ENCODE results near the gene COX7A1. TPM values are rescaled to one million over a fixed set of nuclear protein-coding genes. Genes with fewer than 3 reads are reported as not detected.

The COX7A1 gene
- total RNA-seq, 1 experiment from 2014 or later, result not detected

DNA sequence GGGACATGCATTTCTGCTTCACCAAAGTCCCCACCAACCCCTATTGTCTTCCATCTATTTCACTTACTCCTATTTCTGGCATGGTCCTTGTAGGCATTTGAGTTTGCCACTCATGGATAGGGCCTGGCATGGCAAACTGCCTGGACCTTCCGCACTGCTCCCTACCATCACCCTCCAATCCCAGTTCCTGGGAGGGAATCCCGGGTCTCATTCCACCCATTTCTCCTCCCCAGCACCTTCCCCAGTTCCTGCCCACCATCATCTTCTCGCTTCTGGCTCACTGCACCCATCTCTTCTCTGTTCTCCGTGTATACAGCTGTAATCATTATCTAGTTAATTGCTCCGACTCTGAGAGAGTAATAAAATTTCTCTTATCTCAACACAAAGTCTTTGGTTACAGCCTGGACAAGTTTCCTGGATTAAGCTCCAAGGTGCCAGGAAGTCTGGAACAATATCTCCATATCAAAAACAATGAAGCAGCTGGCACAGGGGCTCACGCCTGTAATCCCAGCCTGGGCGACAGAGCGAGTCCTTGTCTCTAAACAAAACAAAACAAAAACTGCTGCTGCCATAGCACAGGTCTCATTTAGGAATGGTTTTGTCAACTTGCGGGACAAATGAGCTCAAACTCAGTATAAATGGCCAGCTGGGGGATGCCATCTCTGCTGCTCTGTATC is 17.0 kb upstream of the COX7A1 start:
- POLR2A ChIA-PET, result no interaction called here
- H3K36me3 ChIP-seq (ENCODE audit: control insufficient read depth, insufficient read depth, low read length), result no peaks in the 10 kb centered on the region
- H3K4me1 ChIP-seq, result peaks cover 4% of the 10 kb centered on the region; the same call in 1 of the 2 replicates
- no peak overlapping the region for H3K4me3 Mint-ChIP-seq (ENCODE audit: unreplicated experiment)
- CTCF ChIA-PET, result interaction anchor here (0.6 to 5.3 kb wide), 3 partner anchors 18 to 324 kb away, joined by 3 to 24 read pairs (median 3); no protein-coding TSS in a partner anchor
- peaks cover 7% of the 10 kb centered on the region for H3K4me1 Mint-ChIP-seq (ENCODE audit: low read depth, unreplicated experiment)
- H3K27ac Mint-ChIP-seq (ENCODE audit: unreplicated experiment), result no peak overlapping the region
- TF ChIP-seq, protein P1, sequence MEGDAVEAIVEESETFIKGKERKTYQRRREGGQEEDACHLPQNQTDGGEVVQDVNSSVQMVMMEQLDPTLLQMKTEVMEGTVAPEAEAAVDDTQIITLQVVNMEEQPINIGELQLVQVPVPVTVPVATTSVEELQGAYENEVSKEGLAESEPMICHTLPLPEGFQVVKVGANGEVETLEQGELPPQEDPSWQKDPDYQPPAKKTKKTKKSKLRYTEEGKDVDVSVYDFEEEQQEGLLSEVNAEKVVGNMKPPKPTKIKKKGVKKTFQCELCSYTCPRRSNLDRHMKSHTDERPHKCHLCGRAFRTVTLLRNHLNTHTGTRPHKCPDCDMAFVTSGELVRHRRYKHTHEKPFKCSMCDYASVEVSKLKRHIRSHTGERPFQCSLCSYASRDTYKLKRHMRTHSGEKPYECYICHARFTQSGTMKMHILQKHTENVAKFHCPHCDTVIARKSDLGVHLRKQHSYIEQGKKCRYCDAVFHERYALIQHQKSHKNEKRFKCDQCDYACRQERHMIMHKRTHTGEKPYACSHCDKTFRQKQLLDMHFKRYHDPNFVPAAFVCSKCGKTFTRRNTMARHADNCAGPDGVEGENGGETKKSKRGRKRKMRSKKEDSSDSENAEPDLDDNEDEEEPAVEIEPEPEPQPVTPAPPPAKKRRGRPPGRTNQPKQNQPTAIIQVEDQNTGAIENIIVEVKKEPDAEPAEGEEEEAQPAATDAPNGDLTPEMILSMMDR (IDR thresholded peaks at IDR 0.05; ENCODE audit: insufficient read depth in 1 of 2, low read depth in 1 of 2, low read length in 1 of 2, severe bottlenecking in 1 of 2, unreplicated experiment in 1 of 2), result no peak
- no TSS peak for BruUV-seq (replicated peaks)
- H3K36me3 Mint-ChIP-seq (ENCODE audit: insufficient read depth, unreplicated experiment), result no peaks in the 10 kb centered on the region
- H3K27me3 Mint-ChIP-seq (ENCODE audit: insufficient read depth, unreplicated experiment), result no peaks in the 10 kb centered on the region
- no peak overlapping the region for H3K4me3 ChIP-seq (ENCODE audit: low read depth, low read length)
- H3K9me3 Mint-ChIP-seq (ENCODE audit: unreplicated experiment), result no peaks in the 10 kb centered on the region
- intact Hi-C loops (cut with micrococcal nuclease; ENCODE audit: unreplicated experiment), result no loop called here
- H3K9me3 ChIP-seq, result no peaks in the 10 kb centered on the region
- DNase-seq, result no peak
- H3K27me3 ChIP-seq (replicated peaks; ENCODE audit: control insufficient read depth, insufficient read depth, low read length), result no peaks in the 10 kb centered on the region

DNA sequence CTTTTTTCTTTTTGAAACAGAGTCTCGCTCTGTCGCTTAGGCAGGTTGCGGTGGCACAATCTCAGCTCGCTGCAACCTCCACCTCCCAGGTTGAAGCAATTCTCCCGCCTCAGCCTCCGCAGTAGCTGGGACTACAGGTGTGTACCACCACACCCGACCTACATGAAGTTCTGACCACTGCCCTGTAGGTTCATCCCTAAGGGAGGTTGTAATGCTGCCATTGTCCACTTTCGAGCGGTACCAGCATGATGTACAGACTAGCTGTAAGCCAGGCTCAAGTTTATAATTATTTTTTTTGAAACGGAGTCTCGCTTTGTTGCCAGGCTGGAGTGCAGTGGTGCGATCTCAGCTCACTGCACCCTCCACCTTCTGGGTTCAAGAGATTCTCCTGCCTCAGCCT is 11.6 kb upstream of the COX7A1 start:
- CTCF ChIA-PET, result no interaction called here
- no peak overlapping the region for H3K4me3 Mint-ChIP-seq (ENCODE audit: unreplicated experiment)
- Histone ChIP-seq H3K4me3 (ENCODE audit: low read depth, low read length) (no peak overlapping the region), H3K4me1 (no peaks in the 10 kb centered on the region), H3K9me3 (no peaks in the 10 kb centered on the region), H3K27me3 (replicated peaks; ENCODE audit: control insufficient read depth, insufficient read depth, low read length) (no peaks in the 10 kb centered on the region), H3K36me3 (ENCODE audit: control insufficient read depth, insufficient read depth, low read length) (no peaks in the 10 kb centered on the region)
- intact Hi-C loops (cut with micrococcal nuclease; ENCODE audit: unreplicated experiment), result no loop called here
- H3K9me3 Mint-ChIP-seq (ENCODE audit: unreplicated experiment), result no peaks in the 10 kb centered on the region
- H3K36me3 Mint-ChIP-seq (ENCODE audit: insufficient read depth, unreplicated experiment), result peaks cover 29% of the 10 kb centered on the region
- H3K27me3 Mint-ChIP-seq (ENCODE audit: insufficient read depth, unreplicated experiment), result no peaks in the 10 kb centered on the region
- H3K4me1 Mint-ChIP-seq (ENCODE audit: low read depth, unreplicated experiment), result peaks cover under 1% of the 10 kb centered on the region
- POLR2A ChIA-PET, result no interaction called here
- H3K27ac Mint-ChIP-seq (ENCODE audit: unreplicated experiment), result no peak overlapping the region
- BruUV-seq (replicated peaks), result no TSS peak
- TF ChIP-seq, protein P1 (IDR thresholded peaks at IDR 0.05; ENCODE audit: insufficient read depth in 1 of 2, low read depth in 1 of 2, low read length in 1 of 2, severe bottlenecking in 1 of 2, unreplicated experiment in 1 of 2), result no peak
- DNase-seq, result no peak

DNA sequence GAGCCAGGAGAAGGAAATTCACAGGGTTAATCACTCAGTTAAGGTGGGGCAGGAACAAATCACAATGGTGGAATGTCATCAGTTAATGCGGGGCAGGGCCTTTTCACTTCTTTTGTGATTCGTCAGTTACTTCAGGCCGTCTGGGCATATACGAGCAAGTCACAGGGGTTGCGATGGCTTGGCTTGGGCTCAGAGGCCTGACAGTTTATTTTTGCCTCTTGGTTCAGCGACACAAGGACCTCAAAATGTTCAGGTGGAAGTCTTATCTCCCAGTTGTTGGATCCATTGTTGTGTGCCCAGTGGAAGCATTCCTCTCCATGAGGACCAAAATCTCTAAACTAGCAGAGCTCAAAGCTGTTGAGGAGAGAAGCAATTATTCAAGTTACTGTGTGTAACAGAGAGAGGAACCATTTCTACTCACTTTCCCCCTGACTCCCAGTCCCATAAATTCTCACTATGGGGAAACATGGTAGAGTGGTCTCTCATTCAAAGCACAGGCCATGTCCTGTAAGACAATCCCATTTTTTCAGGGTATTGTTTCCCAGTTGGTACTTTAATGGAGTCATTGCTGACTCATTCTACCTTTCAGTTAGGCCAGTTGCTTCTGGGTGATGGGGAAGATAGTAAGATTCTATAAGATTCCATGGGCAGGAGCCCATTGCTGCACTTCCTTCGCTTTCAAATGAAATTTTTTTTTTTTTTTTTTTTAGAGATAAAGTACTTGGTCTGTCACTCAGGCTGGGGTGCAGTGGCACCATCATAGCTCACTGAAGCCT is 8.8 kb upstream of the COX7A1 start:
- no peaks in the 10 kb centered on the region for H3K36me3 ChIP-seq (ENCODE audit: control insufficient read depth, insufficient read depth, low read length)
- TF ChIP-seq, protein P1 (IDR thresholded peaks at IDR 0.05; ENCODE audit: insufficient read depth in 1 of 2, low read depth in 1 of 2, low read length in 1 of 2, severe bottlenecking in 1 of 2, unreplicated experiment in 1 of 2), result no peak
- intact Hi-C loops (cut with micrococcal nuclease; ENCODE audit: unreplicated experiment), result no loop called here
- H3K4me3 ChIP-seq (ENCODE audit: low read depth, low read length), result no peak overlapping the region
- no peaks in the 10 kb centered on the region for H3K9me3 Mint-ChIP-seq (ENCODE audit: unreplicated experiment)
- H3K9me3 ChIP-seq, result no peaks in the 10 kb centered on the region
- no peak overlapping the region for H3K4me3 Mint-ChIP-seq (ENCODE audit: unreplicated experiment)
- peaks cover 38% of the 10 kb centered on the region for H3K36me3 Mint-ChIP-seq (ENCODE audit: insufficient read depth, unreplicated experiment)
- peaks cover 2% of the 10 kb centered on the region for H3K4me1 Mint-ChIP-seq (ENCODE audit: low read depth, unreplicated experiment)
- DNase-seq, result no peak
- H3K27me3 Mint-ChIP-seq (ENCODE audit: insufficient read depth, unreplicated experiment), result no peaks in the 10 kb centered on the region
- no peak overlapping the region for H3K27ac Mint-ChIP-seq (ENCODE audit: unreplicated experiment)
- ChIA-PET POLR2A (no interaction called here), CTCF (no interaction called here)
- H3K4me1 ChIP-seq, result no peaks in the 10 kb centered on the region
- BruUV-seq (replicated peaks), result no TSS peak
- H3K27me3 ChIP-seq (replicated peaks; ENCODE audit: control insufficient read depth, insufficient read depth, low read length), result no peaks in the 10 kb centered on the region

All from Caco-2 (cell line).